HEK293T (cell line): ENCODE results near the gene PAF1.

Source experiments
- ARNT ChIP-seq: fragments of 450-650 bp; IDR thresholded peaks from 2 replicates; pipeline ENCODE4 v1.6.1; 2017; ENCODE audit warnings: mild to moderate bottlenecking
- BHLHE40 ChIP-seq: fragments of 450-650 bp; IDR thresholded peaks from 2 replicates; pipeline ENCODE4 v1.6.1; 2016; ENCODE audit warnings: mild to moderate bottlenecking, moderate library complexity, borderline replicate concordance
- ELF4 ChIP-seq: fragments of 450-650 bp; IDR thresholded peaks from 2 replicates; pipeline ENCODE4 v1.6.1; 2017; ENCODE audit warnings: antibody characterized with exemption
- FOXK2 ChIP-seq: fragments of 450-650 bp; IDR thresholded peaks from 2 replicates; pipeline ENCODE4 v1.6.1; 2016; ENCODE audit warnings: mild to moderate bottlenecking
- FOXM1 ChIP-seq: fragments of 450-650 bp; IDR thresholded peaks from 2 replicates; pipeline ENCODE4 v1.6.1; 2017; ENCODE audit warnings: mild to moderate bottlenecking, borderline replicate concordance
- HDGF ChIP-seq: fragments of 450-650 bp; IDR thresholded peaks from 2 replicates; pipeline ENCODE4 v1.6.1; 2017; ENCODE audit warnings: antibody characterized with exemption, borderline replicate concordance
- NFRKB ChIP-seq: fragments of 450-650 bp; IDR thresholded peaks from 2 replicates; pipeline ENCODE4 v1.6.1; 2016; ENCODE audit warnings: mild to moderate bottlenecking, moderate library complexity
- PKNOX1 ChIP-seq: fragments of 450-650 bp; IDR thresholded peaks from 2 replicates; pipeline ENCODE4 v1.6.1; 2016
- SP1 ChIP-seq: fragments of 450-650 bp; IDR thresholded peaks from 2 replicates; pipeline ENCODE4 v1.6.1; 2017
- TARDBP ChIP-seq: fragments of 450-650 bp; IDR thresholded peaks from 2 replicates; pipeline ENCODE4 v1.6.1; 2016

DNA sequence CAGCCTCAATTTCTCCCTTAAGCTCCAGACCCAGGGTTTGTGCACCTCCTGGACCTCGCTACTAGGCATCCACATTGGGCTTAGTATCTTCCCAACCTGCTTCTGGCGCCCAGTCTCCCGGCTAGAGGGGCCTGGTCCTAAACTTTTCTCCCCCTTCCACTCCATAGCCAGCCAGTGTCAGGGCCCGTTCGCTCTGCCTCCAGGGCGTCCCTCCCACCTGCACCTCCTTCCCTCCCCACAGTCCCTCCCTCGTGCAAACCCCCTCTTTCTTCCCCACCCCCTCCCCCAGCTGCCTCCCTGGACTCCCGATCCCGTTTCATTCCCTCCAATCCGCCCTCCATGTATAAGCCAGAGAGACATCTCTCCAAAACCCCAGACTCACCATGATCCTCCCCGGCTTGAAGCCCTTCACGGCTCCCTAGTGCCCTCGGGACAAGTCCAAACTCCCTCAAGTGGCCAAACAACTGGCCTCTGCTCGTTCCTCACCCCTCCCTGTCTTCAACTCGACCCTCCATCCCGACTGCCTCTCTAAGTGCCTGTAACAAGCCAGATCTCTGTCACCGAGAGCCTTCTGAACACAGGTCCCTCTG lies 49.7 kb downstream of the PAF1 start:
- no peak for TF ChIP-seq FOXM1
- no peak for TF ChIP-seq ARNT
- TF ChIP-seq BHLHE40, result no peak
- TF ChIP-seq ELF4, result no peak
- TF ChIP-seq SP1, result no peak
- TF ChIP-seq FOXK2, result no peak
- TF ChIP-seq PKNOX1, result no peak
- TF ChIP-seq TARDBP, result no peak
- TF ChIP-seq NFRKB, result no peak
- no peak for TF ChIP-seq HDGF
